Adrenal gland (tissue), 5 donors: ENCODE measurements around the gene TRAFD1.

ENCODE experiments used
- CTCF ChIP-seq, 6 experiments: fragments of 450-650 bp in 4 of 6; fragments of 200-600 bp in 2 of 6; sonication (generic) in 1 of 6; IDR thresholded peaks; 1 replicate in 5 of 6; 2 replicates in 1 of 6; pipeline versions ENCODE4 v1.5.1 to v1.8.0; 2016 to 2021; ENCODE audit warnings: antibody characterized with exemption in 6 of 6, mild to moderate bottlenecking in 2 of 6, moderate library complexity in 1 of 6
- POLR2A ChIP-seq, 2 donors: fragments of 450-650 bp; IDR thresholded peaks; one replicate each; pipeline ENCODE4 v1.6.1; 2017; ENCODE audit warnings: antibody characterized with exemption in 2 of 2, mild to moderate bottlenecking in 2 of 2, moderate library complexity in 1 of 2
- donor health status: DM: no; HTN: no; CAD: no.

- TF ChIP-seq POLR2A (IDR thresholded peaks at IDR 0.05) (no peak), CTCF (IDR thresholded peaks at IDR 0.05) (no peak)
These were observed 8.1 kb downstream of the TRAFD1 start for GRCh38 chr12:112133418-112133817.
